ENCODE measurements around the gene NECAB3.

Gene NECAB3

GRCh38 chr20:33696448-33696847, 22.2 kb upstream of the NECAB3 start:
- no peak for DNase-seq (ENCODE audit: low spot score)

GRCh38 chr20:33694639-33695012, 20.4 kb upstream of the NECAB3 start:
- DNase-seq (ENCODE audit: low spot score) = no peak

- no peak for DNase-seq (ENCODE audit: low spot score)
Observed at GRCh38 chr20:33693741-33694638, 19.8 kb upstream of the NECAB3 start.

GRCh38 chr20:33693289-33693688, 19.1 kb upstream of the NECAB3 start:
- DNase-seq (ENCODE audit: low spot score) = no peak

GRCh38 chr20:33689973-33690372, 15.7 kb upstream of the NECAB3 start:
- peak; percentile 67 for DNase-seq (ENCODE audit: low spot score)

GRCh38 chr20:33689493-33689892, 15.3 kb upstream of the NECAB3 start:
- DNase-seq (ENCODE audit: low spot score) = no peak

GRCh38 chr20:33688938-33689424, 14.8 kb upstream of the NECAB3 start:
- DNase-seq (ENCODE audit: low spot score) = peak; percentile 81

GRCh38 chr20:33687993-33688937, 14.0 kb upstream of the NECAB3 start:
- peak; percentile 18 for DNase-seq (ENCODE audit: low spot score)

- DNase-seq (ENCODE audit: low spot score) = no peak
Observed at GRCh38 chr20:33687370-33687915, 13.2 kb upstream of the NECAB3 start.

GRCh38 chr20:33686984-33687366, 12.7 kb upstream of the NECAB3 start:
- DNase-seq (ENCODE audit: low spot score) = no peak

- peak; percentile 88 for DNase-seq (ENCODE audit: low spot score)
Observed at GRCh38 chr20:33686100-33686983, 12.1 kb upstream of the NECAB3 start, which contains the start of gene E2F1. Gene E2F1 (minus strand): TSS chr20:33686385. CDS start chr20:33686264, 121 bp downstream.

- peak; percentile 57 for DNase-seq (ENCODE audit: low spot score)
Observed at GRCh38 chr20:33685328-33686099, 11.3 kb upstream of the NECAB3 start.

- DNase-seq (ENCODE audit: low spot score) = no peak
Observed at GRCh38 chr20:33684533-33685327, 10.5 kb upstream of the NECAB3 start.

GRCh38 chr20:33681728-33682353, 7.6 kb upstream of the NECAB3 start:
- DNase-seq (ENCODE audit: low spot score) = no peak

- DNase-seq (ENCODE audit: low spot score) = no peak
Observed at GRCh38 chr20:33681288-33681687, 7.1 kb upstream of the NECAB3 start.

GRCh38 chr20:33680686-33681085, 6.5 kb upstream of the NECAB3 start:
- DNase-seq (ENCODE audit: low spot score) = no peak

GRCh38 chr20:33679758-33680485, 5.7 kb upstream of the NECAB3 start:
- no peak for DNase-seq (ENCODE audit: low spot score)

- no peak for DNase-seq (ENCODE audit: low spot score)
Observed at GRCh38 chr20:33677991-33678702, 3.9 kb upstream of the NECAB3 start.

Measured in hematopoietic multipotent progenitor cell treated with erythropoietin and hydrocortisone succinate and interleukin-3 and kit ligand, for 17 days (in vitro differentiated cells).